Breast epithelium (tissue), 3 donors: ENCODE data around the gene CCDC85A.

Experiments
- POLR2A ChIP-seq: fragments of 450-650 bp; IDR thresholded peaks from one replicate; pipeline ENCODE4 v1.6.1; 2016; ENCODE audit warnings: antibody characterized with exemption, mild to moderate bottlenecking, moderate library complexity
- POLR2AphosphoS5 ChIP-seq, 3 donors: sonication (generic); formaldehyde crosslinking; IDR thresholded peaks; one replicate each; pipeline ENCODE4 v1.6.1; 2017; ENCODE audit warnings: antibody characterized with exemption in 3 of 3
- TF ChIP-seq, protein P1 (sequence below), 3 donors: fragments of 450-650 bp; IDR thresholded peaks; one replicate each; pipeline ENCODE4 v1.5.1; 2016 to 2017; ENCODE audit warnings: antibody characterized with exemption in 3 of 3, mild to moderate bottlenecking in 3 of 3, moderate library complexity in 3 of 3

DNA sequence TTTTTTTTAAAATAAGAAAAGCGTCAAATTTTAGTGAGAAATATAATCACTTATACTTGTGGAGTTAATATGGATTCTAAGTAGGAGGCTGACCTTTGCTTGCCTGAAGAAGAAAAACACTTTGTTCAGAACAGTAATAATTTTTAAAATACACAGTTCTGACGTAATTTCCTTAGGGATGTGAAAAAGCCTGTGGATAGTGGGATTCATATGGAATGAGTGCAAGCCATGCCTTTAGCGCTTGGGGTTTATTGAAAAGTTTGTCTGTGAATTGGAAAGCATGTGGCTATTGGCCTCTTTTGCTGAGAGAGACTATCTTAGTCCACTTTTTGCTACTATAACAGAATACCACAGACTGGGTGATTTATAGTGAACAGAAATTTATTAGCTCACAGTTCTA, 151.3 kb downstream of the CCDC85A start:
- TF ChIP-seq, protein P1, sequence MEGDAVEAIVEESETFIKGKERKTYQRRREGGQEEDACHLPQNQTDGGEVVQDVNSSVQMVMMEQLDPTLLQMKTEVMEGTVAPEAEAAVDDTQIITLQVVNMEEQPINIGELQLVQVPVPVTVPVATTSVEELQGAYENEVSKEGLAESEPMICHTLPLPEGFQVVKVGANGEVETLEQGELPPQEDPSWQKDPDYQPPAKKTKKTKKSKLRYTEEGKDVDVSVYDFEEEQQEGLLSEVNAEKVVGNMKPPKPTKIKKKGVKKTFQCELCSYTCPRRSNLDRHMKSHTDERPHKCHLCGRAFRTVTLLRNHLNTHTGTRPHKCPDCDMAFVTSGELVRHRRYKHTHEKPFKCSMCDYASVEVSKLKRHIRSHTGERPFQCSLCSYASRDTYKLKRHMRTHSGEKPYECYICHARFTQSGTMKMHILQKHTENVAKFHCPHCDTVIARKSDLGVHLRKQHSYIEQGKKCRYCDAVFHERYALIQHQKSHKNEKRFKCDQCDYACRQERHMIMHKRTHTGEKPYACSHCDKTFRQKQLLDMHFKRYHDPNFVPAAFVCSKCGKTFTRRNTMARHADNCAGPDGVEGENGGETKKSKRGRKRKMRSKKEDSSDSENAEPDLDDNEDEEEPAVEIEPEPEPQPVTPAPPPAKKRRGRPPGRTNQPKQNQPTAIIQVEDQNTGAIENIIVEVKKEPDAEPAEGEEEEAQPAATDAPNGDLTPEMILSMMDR (IDR thresholded peaks at IDR 0.05): no peak
- TF ChIP-seq POLR2AphosphoS5 (IDR thresholded peaks at IDR 0.05) (no peak), POLR2A (no peak)
